Astrocyte (in vitro differentiated cells and primary cell): ENCODE data around the gene PLB1. TPM values are rescaled to one million over a fixed set of nuclear protein-coding genes. Genes with fewer than 3 reads are reported as not detected.

Experiments used
- DNase-seq: peaks from one replicate; pipeline ENCODE4 v3.0.0-alpha.2; 2010; ENCODE audit warnings: low read depth
- FAIRE-seq: peaks from 2 replicates; lab custom pipeline; 2011; peaks lifted over from hg19 to GRCh38; lab: Jason Lieb, UNC
- H2AFZ ChIP-seq: 2 replicates; pipeline ENCODE4 v1.6.0; 2012; ENCODE audit warnings: low read depth, low read length, inconsistent platforms
- H3K27ac ChIP-seq: 2 replicates; pipeline ENCODE4 v1.5.1; 2011; ENCODE audit warnings: low read depth, low read length, inconsistent platforms
- H3K27me3 ChIP-seq: 2 replicates; pipeline ENCODE4 v1.6.0; 2011; ENCODE audit warnings: low read length, inconsistent platforms; ENCODE audit not compliant: insufficient read depth
- H3K36me3 ChIP-seq: 2 replicates; pipeline ENCODE4 v1.5.1; 2011; ENCODE audit warnings: low read length, inconsistent platforms; ENCODE audit not compliant: insufficient read depth
- H3K4me1 ChIP-seq: 2 replicates; pipeline ENCODE4 v1.5.1; 2011; ENCODE audit warnings: low read length, inconsistent platforms; ENCODE audit not compliant: insufficient read depth
- H3K4me2 ChIP-seq: 2 replicates; pipeline ENCODE4 v1.6.0; 2012; ENCODE audit warnings: low read length, inconsistent platforms
- H3K4me3 ChIP-seq: 2 replicates; pipeline ENCODE4 v1.5.1; 2011; ENCODE audit warnings: low read depth, mild to moderate bottlenecking, low read length, inconsistent platforms; ENCODE audit not compliant: insufficient read depth
- H3K79me2 ChIP-seq: 2 replicates; pipeline ENCODE4 v1.6.0; 2012; ENCODE audit warnings: mild to moderate bottlenecking, low read length, inconsistent platforms; ENCODE audit not compliant: insufficient read depth
- H3K9ac ChIP-seq: 2 replicates; pipeline ENCODE4 v1.6.0; 2012; ENCODE audit warnings: mild to moderate bottlenecking, low read length, inconsistent platforms
- H3K9me3 ChIP-seq: 2 replicates; pipeline ENCODE4 v1.5.1; 2012; ENCODE audit warnings: low read depth, mild to moderate bottlenecking, low read length, inconsistent platforms; ENCODE audit not compliant: insufficient read depth
- H4K20me1 ChIP-seq: 2 replicates; pipeline ENCODE4 v1.6.0; 2012; ENCODE audit warnings: low read length, inconsistent platforms; ENCODE audit not compliant: insufficient read depth
- H3K27ac Mint-ChIP-seq: one replicate; pipeline ENCODE4 v1.8.0; 2021; ENCODE audit warnings: mild to moderate bottlenecking, mixed read lengths; ENCODE audit not compliant: unreplicated experiment
- H3K27me3 Mint-ChIP-seq: one replicate; pipeline ENCODE4 v1.8.0; 2021; ENCODE audit warnings: low read depth, mixed read lengths; ENCODE audit not compliant: unreplicated experiment
- H3K36me3 Mint-ChIP-seq: one replicate; pipeline ENCODE4 v1.8.0; 2021; ENCODE audit warnings: low read depth, mixed read lengths; ENCODE audit not compliant: unreplicated experiment
- H3K4me1 Mint-ChIP-seq: one replicate; pipeline ENCODE4 v1.8.0; 2021; ENCODE audit warnings: low read depth, mixed read lengths; ENCODE audit not compliant: unreplicated experiment
- H3K4me3 Mint-ChIP-seq: one replicate; pipeline ENCODE4 v1.8.0; 2021; ENCODE audit warnings: mild to moderate bottlenecking, moderate library complexity, mixed read lengths; ENCODE audit not compliant: unreplicated experiment
- H3K9me3 Mint-ChIP-seq: one replicate; pipeline ENCODE4 v1.8.0; 2021; ENCODE audit warnings: mild to moderate bottlenecking, mixed read lengths; ENCODE audit not compliant: unreplicated experiment
- CTCF ChIP-seq: IDR thresholded peaks from 2 replicates; pipeline ENCODE4 v1.5.1; 2011; ENCODE audit warnings: low read depth, mild to moderate bottlenecking, inconsistent platforms, low read length, moderate library complexity; ENCODE audit not compliant: insufficient read depth
- EZH2 ChIP-seq: IDR thresholded peaks from 2 replicates; pipeline ENCODE4 v1.6.1; 2012; ENCODE audit warnings: mild to moderate bottlenecking, low read length, inconsistent platforms; ENCODE audit not compliant: insufficient read depth
- total RNA-seq: library from RNA; stranded (reverse); gene quantifications from 2 replicates; pipeline ENCODE4 v1.2.1, GENCODE V29; 2021

Gene PLB1
- total RNA-seq, 1 donor from 2014 or later, result 0.98 TPM

GRCh38 chr2:28567061-28567471, 71.2 kb downstream of the PLB1 start:
- H3K36me3 Mint-ChIP-seq, result peaks cover 1% of the 10 kb centered on the region
- Histone ChIP-seq H3K36me3 (no peaks in the 10 kb centered on the region), H3K27me3 (no peaks in the 10 kb centered on the region), H4K20me1 (no peaks in the 10 kb centered on the region), H3K9ac (peak overlapping the region; percentile 78), H3K79me2 (no peaks in the 10 kb centered on the region), H3K4me3 (peak overlapping the region; percentile 66), H3K9me3 (no peaks in the 10 kb centered on the region), H3K4me1 (peaks cover 3% of the 10 kb centered on the region), H2AFZ (peak overlapping the region; percentile 90), H3K4me2 (peak overlapping the region; percentile 95), H3K27ac (peak overlapping the region; percentile 42)
- H3K4me3 Mint-ChIP-seq, result peak overlapping the region; percentile 87
- no peak for DNase-seq
- H3K27me3 Mint-ChIP-seq, result peaks cover 7% of the 10 kb centered on the region
- TF ChIP-seq CTCF (no peak), EZH2 (no peak)
- FAIRE-seq, result no peak
- peaks cover 7% of the 10 kb centered on the region for H3K9me3 Mint-ChIP-seq
- H3K4me1 Mint-ChIP-seq, result peaks cover 1% of the 10 kb centered on the region
- H3K27ac Mint-ChIP-seq, result peak overlapping the region; percentile 78

- no peak overlapping the region for H3K4me2 ChIP-seq
- H3K36me3 Mint-ChIP-seq, result peaks cover 1% of the 10 kb centered on the region
- no peak overlapping the region for H3K4me3 Mint-ChIP-seq
Observed at GRCh38 chr2:28568036-28568435, 72.2 kb downstream of the PLB1 start.

More at GRCh38 chr2:28568036-28568435, 72.2 kb downstream of the PLB1 start:
- H4K20me1 ChIP-seq, result no peaks in the 10 kb centered on the region
- Mint-ChIP-seq H3K9me3 (peaks cover 10% of the 10 kb centered on the region), H3K27me3 (peaks cover 7% of the 10 kb centered on the region), H3K27ac (no peak overlapping the region), H3K4me1 (peaks cover 1% of the 10 kb centered on the region)
- no peak overlapping the region for H3K27ac ChIP-seq
- H3K4me1 ChIP-seq, result peaks cover 3% of the 10 kb centered on the region
- no peak for FAIRE-seq
- TF ChIP-seq EZH2 (no peak), CTCF (no peak)
- no peak overlapping the region for H3K9ac ChIP-seq
- H3K27me3 ChIP-seq, result no peaks in the 10 kb centered on the region
- no peaks in the 10 kb centered on the region for H3K36me3 ChIP-seq
- DNase-seq, result no peak
- H3K79me2 ChIP-seq, result no peaks in the 10 kb centered on the region
- H3K4me3 ChIP-seq, result no peak overlapping the region
- H2AFZ ChIP-seq, result no peak overlapping the region
- no peaks in the 10 kb centered on the region for H3K9me3 ChIP-seq
